RWPE1 (cell line): ENCODE measurements around the gene STRIP2.

Source experiments
- CTCF ChIA-PET: fragments of 350-600 bp; sonication (Branson Sonifier 250); formaldehyde crosslinking; extraction: SDS; loops from one replicate; lab custom pipeline; 2021; lab: Yijun Ruan, JAX
- POLR2A ChIA-PET: fragments of 400-600 bp; formaldehyde crosslinking; extraction: SDS; loops from one replicate; lab custom pipeline; 2020; ENCODE audit warnings: antibody characterized with exemption; ENCODE audit not compliant: low non-redundant PET; lab: Yijun Ruan, JAX
- DNase-seq: peaks from one replicate; pipeline ENCODE4 v3.0.0; 2012; ENCODE audit warnings: low spot score
- H3K27ac ChIP-seq: fragments of 450-650 bp; 2 replicates; pipeline ENCODE4 v1.5.1; 2017
- TF ChIP-seq, protein P1 (sequence below): fragments of 450-650 bp; conservative IDR thresholded peaks from 2 replicates; pipeline ENCODE4 v1.5.1; 2017; ENCODE audit warnings: low read depth, mild to moderate bottlenecking

Gene STRIP2

GRCh38 chr7:129494041-129494440 lies 59.8 kb downstream of the STRIP2 start:
- ChIA-PET POLR2A (no interaction called here), CTCF (no interaction called here)
- H3K27ac ChIP-seq = no peak overlapping the region
- DNase-seq = no peak
- TF ChIP-seq, protein P1, sequence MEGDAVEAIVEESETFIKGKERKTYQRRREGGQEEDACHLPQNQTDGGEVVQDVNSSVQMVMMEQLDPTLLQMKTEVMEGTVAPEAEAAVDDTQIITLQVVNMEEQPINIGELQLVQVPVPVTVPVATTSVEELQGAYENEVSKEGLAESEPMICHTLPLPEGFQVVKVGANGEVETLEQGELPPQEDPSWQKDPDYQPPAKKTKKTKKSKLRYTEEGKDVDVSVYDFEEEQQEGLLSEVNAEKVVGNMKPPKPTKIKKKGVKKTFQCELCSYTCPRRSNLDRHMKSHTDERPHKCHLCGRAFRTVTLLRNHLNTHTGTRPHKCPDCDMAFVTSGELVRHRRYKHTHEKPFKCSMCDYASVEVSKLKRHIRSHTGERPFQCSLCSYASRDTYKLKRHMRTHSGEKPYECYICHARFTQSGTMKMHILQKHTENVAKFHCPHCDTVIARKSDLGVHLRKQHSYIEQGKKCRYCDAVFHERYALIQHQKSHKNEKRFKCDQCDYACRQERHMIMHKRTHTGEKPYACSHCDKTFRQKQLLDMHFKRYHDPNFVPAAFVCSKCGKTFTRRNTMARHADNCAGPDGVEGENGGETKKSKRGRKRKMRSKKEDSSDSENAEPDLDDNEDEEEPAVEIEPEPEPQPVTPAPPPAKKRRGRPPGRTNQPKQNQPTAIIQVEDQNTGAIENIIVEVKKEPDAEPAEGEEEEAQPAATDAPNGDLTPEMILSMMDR = no peak

GRCh38 chr7:129495987-129496386 lies 61.8 kb downstream of the STRIP2 start:
- POLR2A ChIA-PET = no interaction called here
- no peak overlapping the region for H3K27ac ChIP-seq
- CTCF ChIA-PET = no interaction called here
- no peak for DNase-seq
- TF ChIP-seq, protein P1 = no peak

DNA sequence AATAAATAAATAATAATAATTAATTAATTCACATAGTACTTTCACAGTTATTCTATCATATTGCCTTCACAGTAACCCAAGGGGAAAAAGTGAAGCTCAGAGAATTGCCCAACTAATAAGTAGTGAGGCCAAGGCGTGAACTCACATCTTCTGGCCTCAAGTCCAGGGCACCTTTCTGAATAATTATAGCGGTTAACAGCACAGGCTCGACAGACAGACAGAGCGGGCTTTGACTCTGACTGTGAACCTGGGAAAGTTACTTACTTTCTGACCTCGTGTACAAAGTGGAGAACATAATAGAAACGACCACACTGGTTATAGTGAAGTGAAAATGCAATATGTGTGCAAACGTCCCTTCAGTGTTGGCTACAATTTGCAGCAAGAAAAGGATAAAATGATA lies 62.4 kb downstream of the STRIP2 start:
- ChIA-PET CTCF (interaction anchor here (0.6 kb wide), 1 partner anchor 1109 kb away, joined by 3 read pairs; no protein-coding TSS in a partner anchor), POLR2A (no interaction called here)
- no peak for DNase-seq
- H3K27ac ChIP-seq = no peak overlapping the region
- TF ChIP-seq, protein P1 = no peak

GRCh38 chr7:129497156-129497555 lies 62.9 kb downstream of the STRIP2 start:
- no peak overlapping the region for H3K27ac ChIP-seq
- ChIA-PET CTCF (no interaction called here), POLR2A (no interaction called here)
- no peak for DNase-seq
- TF ChIP-seq, protein P1 = no peak

DNA sequence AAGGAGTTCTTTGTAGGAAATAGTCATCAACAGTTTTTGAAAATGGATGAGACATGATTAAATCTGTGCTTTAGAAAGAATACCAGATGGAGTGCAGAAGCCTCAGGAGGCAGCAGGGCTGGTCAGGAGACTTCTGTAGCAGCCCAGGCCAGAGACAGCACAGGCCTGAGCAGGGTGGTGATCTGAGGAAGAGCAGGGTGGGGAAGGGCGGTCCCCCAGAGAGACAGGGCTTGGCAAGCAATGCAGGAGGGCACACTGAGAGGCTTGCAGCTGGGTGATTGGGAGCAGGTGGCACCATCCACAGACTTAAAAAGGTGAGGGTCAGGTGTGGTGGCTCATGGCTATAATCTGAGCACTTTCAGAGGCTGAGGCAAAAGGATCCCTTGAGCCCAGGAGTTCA lies 63.8 kb downstream of the STRIP2 start:
- CTCF ChIA-PET = no interaction called here
- POLR2A ChIA-PET = no interaction called here
- no peak for DNase-seq
- no peak overlapping the region for H3K27ac ChIP-seq
- TF ChIP-seq, protein P1 = no peak

DNA sequence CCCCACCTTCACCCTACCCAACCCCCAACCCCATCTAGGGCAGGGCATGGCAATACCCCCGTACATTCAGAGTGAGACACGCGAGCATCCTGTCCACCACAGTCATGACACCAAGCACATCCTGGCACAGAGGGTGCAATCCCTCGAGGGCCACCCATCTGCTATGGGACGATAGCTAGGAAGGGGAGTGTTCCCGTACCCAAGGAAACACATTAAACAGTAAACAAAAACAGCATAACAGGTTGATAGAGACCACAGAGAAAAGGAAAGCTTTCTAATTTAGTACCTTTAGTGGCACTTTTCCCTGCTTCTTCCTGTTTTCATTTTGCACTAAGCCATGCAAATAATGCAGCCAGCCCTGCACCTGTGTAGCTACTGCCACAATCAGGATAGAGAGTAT lies 65.8 kb downstream of the STRIP2 start:
- TF ChIP-seq, protein P1 = no peak
- no peak for DNase-seq
- ChIA-PET CTCF (interaction anchor here (0.7 kb wide), 1 partner anchor 163 kb away, joined by 3 read pairs; no protein-coding TSS in a partner anchor), POLR2A (no interaction called here)
- no peak overlapping the region for H3K27ac ChIP-seq
